Hepatocyte (in vitro differentiated cells): Measurements from ENCODE around the gene BAZ2A.

Experiments
- EZH2phosphoT487 ChIP-seq: fragments of 200-600 bp; sonication (generic); IDR thresholded peaks from one replicate; pipeline ENCODE4 v1.6.1; 2018; ENCODE audit warnings: antibody characterized with exemption, mild to moderate bottlenecking, low read depth, moderate library complexity; ENCODE audit not compliant: unreplicated experiment, severe bottlenecking
- TF ChIP-seq, protein P1 (sequence below): fragments of 200-600 bp; sonication (generic); IDR thresholded peaks from 2 replicates; pipeline ENCODE4 v1.5.1; 2016; ENCODE audit warnings: antibody characterized with exemption, mild to moderate bottlenecking; ENCODE audit not compliant: poor library complexity

DNA sequence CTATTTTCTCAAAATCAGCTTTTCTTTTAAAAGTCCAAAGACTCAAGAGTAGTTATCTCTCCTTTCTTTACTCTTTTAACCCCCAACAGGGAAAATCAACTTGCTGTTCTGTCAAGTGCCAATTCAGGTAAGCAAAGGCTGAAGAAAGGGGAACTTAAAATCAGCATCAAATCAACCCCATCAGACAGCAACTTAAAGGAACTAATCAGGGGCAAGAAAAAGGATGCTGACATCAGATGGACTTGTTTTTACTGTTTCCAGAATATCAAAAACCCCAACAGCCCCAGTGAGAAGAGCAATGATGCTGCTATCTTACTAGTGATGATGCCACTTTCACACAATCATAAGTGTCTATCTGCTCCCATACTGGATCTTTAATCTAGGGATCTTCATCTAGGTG is 3.4 kb downstream of the BAZ2A start:
- no peak for TF ChIP-seq EZH2phosphoT487
- TF ChIP-seq, protein P1, sequence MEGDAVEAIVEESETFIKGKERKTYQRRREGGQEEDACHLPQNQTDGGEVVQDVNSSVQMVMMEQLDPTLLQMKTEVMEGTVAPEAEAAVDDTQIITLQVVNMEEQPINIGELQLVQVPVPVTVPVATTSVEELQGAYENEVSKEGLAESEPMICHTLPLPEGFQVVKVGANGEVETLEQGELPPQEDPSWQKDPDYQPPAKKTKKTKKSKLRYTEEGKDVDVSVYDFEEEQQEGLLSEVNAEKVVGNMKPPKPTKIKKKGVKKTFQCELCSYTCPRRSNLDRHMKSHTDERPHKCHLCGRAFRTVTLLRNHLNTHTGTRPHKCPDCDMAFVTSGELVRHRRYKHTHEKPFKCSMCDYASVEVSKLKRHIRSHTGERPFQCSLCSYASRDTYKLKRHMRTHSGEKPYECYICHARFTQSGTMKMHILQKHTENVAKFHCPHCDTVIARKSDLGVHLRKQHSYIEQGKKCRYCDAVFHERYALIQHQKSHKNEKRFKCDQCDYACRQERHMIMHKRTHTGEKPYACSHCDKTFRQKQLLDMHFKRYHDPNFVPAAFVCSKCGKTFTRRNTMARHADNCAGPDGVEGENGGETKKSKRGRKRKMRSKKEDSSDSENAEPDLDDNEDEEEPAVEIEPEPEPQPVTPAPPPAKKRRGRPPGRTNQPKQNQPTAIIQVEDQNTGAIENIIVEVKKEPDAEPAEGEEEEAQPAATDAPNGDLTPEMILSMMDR = no peak
